Head of caudate nucleus (tissue), 42 donors: Measurements from ENCODE around the gene R3HDM2.

ENCODE experiments used
- DNase-seq, 42 donors: peaks; one replicate each; pipeline versions ENCODE4 v3.0.0 to v3.0.0-alpha.2; 2020 to 2021; ENCODE audit warnings: mixed read lengths in 7 of 42
- intact Hi-C: fragments of 100-400 bp; cut with DNase I; formaldehyde crosslinking; loops from one replicate; pipeline ENCODE4 v1.15.0; 2022

Gene R3HDM2

GRCh38 chr12:57469296-57470164 is 38.7 kb upstream of the R3HDM2 start:
- intact Hi-C loops = no loop called here
- DNase-seq = no peak

DNA sequence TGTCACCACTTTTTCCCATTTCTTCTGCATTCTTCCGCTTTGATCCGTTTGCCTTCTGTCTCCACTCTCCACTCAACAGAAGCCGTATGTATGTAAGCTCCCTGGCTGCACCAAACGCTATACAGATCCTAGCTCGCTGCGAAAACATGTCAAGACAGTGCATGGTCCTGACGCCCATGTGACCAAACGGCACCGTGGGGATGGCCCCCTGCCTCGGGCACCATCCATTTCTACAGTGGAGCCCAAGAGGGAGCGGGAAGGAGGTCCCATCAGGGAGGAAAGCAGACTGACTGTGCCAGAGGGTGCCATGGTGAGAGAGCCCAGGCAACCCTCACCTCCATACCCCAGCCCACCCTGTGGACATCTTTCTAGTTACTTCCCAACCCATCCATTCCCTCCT is 37.1 kb upstream of the R3HDM2 start:
- intact Hi-C loops = no loop called here
- no peak for DNase-seq

- DNase-seq = no peak
- intact Hi-C loops = no loop called here
Measured at GRCh38 chr12:57467212-57467874, 36.5 kb upstream of the R3HDM2 start.

- DNase-seq = no peak
- intact Hi-C loops = no loop called here
Measured at GRCh38 chr12:57465747-57466505, 35.1 kb upstream of the R3HDM2 start.

- DNase-seq = no peak
- intact Hi-C loops = no loop called here
Measured at GRCh38 chr12:57465030-57465746, 34.3 kb upstream of the R3HDM2 start.

- no peak for DNase-seq
- intact Hi-C loops = no loop called here
Measured at GRCh38 chr12:57464569-57464968, 33.7 kb upstream of the R3HDM2 start.

- intact Hi-C loops = no loop called here
- no peak for DNase-seq
Measured at GRCh38 chr12:57462912-57463253, 32.0 kb upstream of the R3HDM2 start.

- peak; percentile 72 to 91 (median 83) for DNase-seq
- intact Hi-C loops = no loop called here
Measured at GRCh38 chr12:57462251-57462911, 31.5 kb upstream of the R3HDM2 start.

- intact Hi-C loops = no loop called here
- no peak for DNase-seq
Measured at GRCh38 chr12:57461917-57462250, 31.0 kb upstream of the R3HDM2 start.

DNA sequence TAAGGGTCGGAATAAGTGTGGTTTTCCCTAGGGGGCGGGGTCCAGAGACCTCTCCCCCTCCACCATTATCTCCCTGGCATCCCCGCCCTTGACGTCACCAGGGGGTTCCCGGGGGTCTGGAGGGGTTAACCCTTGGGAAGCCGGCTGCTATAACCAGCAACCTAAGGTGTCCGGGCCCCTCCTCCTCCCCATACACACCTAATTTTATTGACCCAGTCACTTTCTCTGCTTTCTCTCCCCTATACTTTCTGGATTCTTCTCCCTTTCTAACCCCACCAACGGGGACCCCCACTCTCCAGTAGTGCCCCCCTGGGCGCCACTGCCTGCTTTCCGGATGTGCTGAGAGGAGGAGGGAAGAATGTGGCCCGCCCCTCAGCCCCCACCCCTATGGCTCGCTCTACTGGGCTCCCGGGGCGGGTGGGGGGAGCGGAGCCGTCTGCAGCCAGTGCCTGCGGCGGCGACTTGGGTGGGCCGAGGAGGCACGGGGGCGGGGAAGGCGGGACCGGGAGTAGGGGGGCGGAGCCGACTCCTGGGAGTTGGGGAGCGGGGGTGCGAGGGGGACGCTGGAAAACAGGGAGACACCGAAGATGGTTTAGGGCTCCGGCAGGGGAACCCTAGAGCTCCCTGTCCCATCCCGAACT is 30.6 kb upstream of the R3HDM2 start:
- intact Hi-C loops = no loop called here
- peak in 29 of 42 donors; percentile 15 to 71 (median 45) for DNase-seq

DNA sequence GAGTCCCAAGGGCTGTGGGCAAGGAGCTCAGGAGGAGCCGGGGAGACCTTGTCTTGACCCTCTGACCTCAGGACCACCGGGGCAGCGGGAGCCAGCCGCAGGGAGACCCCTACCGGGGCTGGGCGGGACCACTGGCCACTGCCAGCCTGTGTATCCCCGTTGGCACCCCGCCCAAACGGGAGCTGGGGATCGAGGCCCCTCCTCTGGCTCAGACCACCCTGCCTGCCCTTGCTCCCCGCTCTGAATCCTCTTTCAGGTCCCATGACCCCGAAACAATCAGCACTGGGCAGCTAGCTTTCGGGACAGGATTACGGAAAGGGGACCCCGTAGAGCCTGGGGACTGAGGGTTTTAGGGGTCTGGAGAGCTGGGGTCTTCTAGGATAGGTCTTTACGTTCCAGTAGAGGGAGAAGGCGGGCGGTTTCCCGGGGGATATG is 30.0 kb upstream of the R3HDM2 start:
- intact Hi-C loops = no loop called here
- no peak for DNase-seq

GRCh38 chr12:57460468-57460784 is 29.6 kb upstream of the R3HDM2 start:
- intact Hi-C loops = no loop called here
- no peak for DNase-seq

GRCh38 chr12:57459750-57460467 is 29.1 kb upstream of the R3HDM2 start, which contains the start of gene GLI1:
Gene GLI1, plus strand, starts transcription at chr12:57459785. Its CDS starts 3,907 bp downstream, at chr12:57463692.
- intact Hi-C loops = loop anchor here (10.0 kb wide), 1 partner anchor 235 kb away; the partner anchor contains the start of gene SHMT2
- no peak for DNase-seq

DNA sequence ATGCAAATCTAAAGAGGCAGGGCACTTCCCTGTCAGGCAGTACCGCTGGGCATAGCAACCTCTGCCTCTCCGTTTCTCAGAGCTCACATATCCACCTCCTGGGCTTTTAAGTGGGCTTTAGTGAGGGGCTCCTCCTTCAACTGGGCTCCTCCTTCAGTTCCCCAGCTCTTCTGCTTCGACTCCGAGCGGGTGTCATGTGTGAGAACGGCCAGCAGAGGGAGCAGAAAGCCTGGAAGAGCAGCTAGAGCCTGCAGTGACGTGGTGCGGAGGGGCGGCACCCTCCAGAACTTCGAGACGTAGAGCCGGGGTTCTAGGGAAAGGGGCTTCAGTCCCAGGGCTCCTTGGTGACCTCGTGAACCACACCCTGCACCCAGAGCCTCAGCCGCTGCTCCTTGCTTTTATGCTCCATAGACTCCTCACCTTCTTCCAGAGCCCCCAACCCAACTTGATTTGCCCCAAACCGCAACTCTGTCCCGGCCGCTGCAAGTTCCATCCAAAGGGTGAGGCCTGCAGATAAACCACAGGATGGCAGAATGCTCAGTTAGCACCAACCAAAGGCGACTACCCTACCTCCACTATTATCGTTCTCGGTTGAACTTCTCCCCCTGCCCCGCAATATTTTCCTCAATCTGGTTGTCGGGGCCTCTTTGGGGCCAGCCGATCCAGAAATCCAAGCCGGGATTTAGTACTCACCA is 28.4 kb upstream of the R3HDM2 start:
- peak; percentile 87 to 97 (median 94) for DNase-seq
- intact Hi-C loops = loop anchor here (10.0 kb wide), 1 partner anchor 234 kb away; the partner anchor contains the start of gene SHMT2

- intact Hi-C loops = loop anchor here (10.0 kb wide), 1 partner anchor 234 kb away; the partner anchor contains the start of gene SHMT2
- DNase-seq = no peak
Measured at GRCh38 chr12:57458665-57459054, 27.8 kb upstream of the R3HDM2 start.

GRCh38 chr12:57456737-57457490 is 26.1 kb upstream of the R3HDM2 start:
- intact Hi-C loops = loop anchor here (10.0 kb wide), 1 partner anchor 232 kb away; the partner anchor contains the start of gene SHMT2
- DNase-seq = no peak
